HepG2 (cell line): ENCODE measurements around the gene PLEKHN1. TPM values are rescaled to one million over a fixed set of nuclear protein-coding genes. Genes with fewer than 3 reads are reported as not detected.
A peak's percentile ranks its signal among the peaks of the same experiment; 100 is the strongest.

Source experiments
- ARNT2 ChIP-seq: sonication (generic); formaldehyde crosslinking; IDR thresholded peaks from 2 replicates; pipeline ENCODE4 v1.8.0; 2022; ENCODE audit warnings: mild to moderate bottlenecking, low read depth, missing genetic modification reagents, moderate library complexity
- ATRX ChIP-seq: sonication (generic); formaldehyde crosslinking; IDR thresholded peaks from 2 replicates; pipeline ENCODE4 v1.4.0; 2020; ENCODE audit warnings: missing genetic modification reagents, borderline replicate concordance
- CBX5 ChIP-seq: sonication (generic); formaldehyde crosslinking; IDR thresholded peaks from 2 replicates; pipeline ENCODE4 v1.4.0; 2020; ENCODE audit warnings: missing genetic modification reagents, borderline replicate concordance
- DZIP1 ChIP-seq: sonication (generic); formaldehyde crosslinking; IDR thresholded peaks from 2 replicates; pipeline ENCODE4 v1.5.0; 2020; ENCODE audit warnings: mild to moderate bottlenecking, missing genetic modification reagents
- HNF4G ChIP-seq, 2 experiments: sonication (generic) in 1 of 2; formaldehyde crosslinking in 1 of 2; IDR thresholded peaks; 2 replicates each; pipeline versions ENCODE4 v1.4.0 to v1.6.1; 2011 to 2020; ENCODE audit warnings: borderline replicate concordance in 2 of 2, low read depth in 2 of 2, mild to moderate bottlenecking in 2 of 2, low read length in 1 of 2, missing genetic modification reagents in 1 of 2, moderate library complexity in 1 of 2
- JUND ChIP-seq: sonication (generic); formaldehyde crosslinking; IDR thresholded peaks from 2 replicates; pipeline ENCODE4 v1.8.0; 2022; ENCODE audit warnings: mild to moderate bottlenecking, missing genetic modification reagents
- KDM3A ChIP-seq: IDR thresholded peaks from 2 replicates; pipeline ENCODE4 v1.6.1; 2018; ENCODE audit warnings: low read depth, missing compliant biosample characterization
- MZF1 ChIP-seq: sonication (generic); formaldehyde crosslinking; IDR thresholded peaks from 2 replicates; pipeline ENCODE4 v1.8.1; 2023; ENCODE audit warnings: mild to moderate bottlenecking, missing genetic modification reagents, borderline replicate concordance
- NR2C2 ChIP-seq: sonication (generic); formaldehyde crosslinking; IDR thresholded peaks from 2 replicates; pipeline ENCODE4 v1.4.0; 2020; ENCODE audit warnings: missing genetic modification reagents, mild to moderate bottlenecking, moderate library complexity, borderline replicate concordance
- PCBP1 ChIP-seq: fragments of 200-400 bp; formaldehyde crosslinking; IDR thresholded peaks from 2 replicates; pipeline ENCODE4 v1.6.1; 2017; ENCODE audit warnings: mild to moderate bottlenecking, low read depth, low read length, borderline replicate concordance
- SMAD1 ChIP-seq: sonication (generic); formaldehyde crosslinking; IDR thresholded peaks from 2 replicates; pipeline ENCODE4 v1.4.0; 2020; ENCODE audit warnings: missing genetic modification reagents, low read depth, mild to moderate bottlenecking, borderline replicate concordance
- SNAPC5 ChIP-seq: sonication (generic); formaldehyde crosslinking; IDR thresholded peaks from 2 replicates; pipeline ENCODE4 v1.8.1; 2023; ENCODE audit warnings: mild to moderate bottlenecking, missing genetic modification reagents, borderline replicate concordance
- TMF1 ChIP-seq: sonication (generic); formaldehyde crosslinking; IDR thresholded peaks from 2 replicates; pipeline ENCODE4 v1.8.1; 2022; ENCODE audit warnings: low read depth, missing genetic modification reagents
- XRCC5 ChIP-seq: fragments of 200-400 bp; formaldehyde crosslinking; optimal IDR thresholded peaks from 2 replicates; pipeline ENCODE3; 2017; ENCODE audit warnings: mild to moderate bottlenecking, low read length
- ZNF335 ChIP-seq: sonication (generic); formaldehyde crosslinking; IDR thresholded peaks from 2 replicates; pipeline ENCODE4 v1.4.0; 2020; ENCODE audit warnings: missing genetic modification reagents
- ZNF550 ChIP-seq: sonication (generic); formaldehyde crosslinking; IDR thresholded peaks from 2 replicates; pipeline ENCODE4 v1.4.0; 2020; ENCODE audit warnings: mild to moderate bottlenecking, missing genetic modification reagents, borderline replicate concordance
- ZNF574 ChIP-seq: sonication (generic); formaldehyde crosslinking; IDR thresholded peaks from 2 replicates; pipeline ENCODE4 v1.4.0; 2020; ENCODE audit warnings: missing genetic modification reagents
- ZNF605 ChIP-seq: sonication (generic); formaldehyde crosslinking; IDR thresholded peaks from 2 replicates; pipeline ENCODE4 v1.8.0; 2022; ENCODE audit warnings: mild to moderate bottlenecking, missing genetic modification reagents
- ZNF878 ChIP-seq: sonication (generic); formaldehyde crosslinking; IDR thresholded peaks from 2 replicates; pipeline ENCODE4 v1.8.1; 2023; ENCODE audit warnings: mild to moderate bottlenecking, missing genetic modification reagents, moderate library complexity
- ZNF891 ChIP-seq: sonication (generic); formaldehyde crosslinking; IDR thresholded peaks from 2 replicates; pipeline ENCODE4 v1.5.0; 2020; ENCODE audit warnings: mild to moderate bottlenecking, missing genetic modification reagents
- polyA plus RNA-seq, 8 experiments: library from polyadenylated mRNA; depleted of rRNA in 3 of 8; stranded (reverse) in 7 of 8; unstranded in 1 of 8; fragments of >200 nt; fragmentation: Illumina TruSeq in 4 of 8; extraction: Trizol in 4 of 8; gene quantifications; 2 replicates each; pipeline versions ENCODE4 v1.2.1 to v1.2.3, GENCODE V29; 2011 to 2016; ENCODE audit warnings: low read depth in 4 of 8, missing spikeins in 1 of 8, mixed read lengths in 1 of 8; ENCODE audit not compliant: insufficient read depth in 1 of 8
- total RNA-seq, 5 experiments: library from RNA; depleted of rRNA; stranded (reverse); fragments of >200 nt; fragmentation: Illumina TruSeq; extraction: Trizol; gene quantifications; 2 replicates each; pipeline ENCODE4 v1.2.3, GENCODE V29; 2016; ENCODE audit warnings: low read depth in 1 of 5
- TF ChIP-seq, protein P1 (sequence below): sonication (generic); formaldehyde crosslinking; IDR thresholded peaks from 2 replicates; pipeline ENCODE4 v1.8.0; 2023; ENCODE audit warnings: mild to moderate bottlenecking, missing genetic modification reagents

Gene PLEKHN1
- total and polyA plus RNA-seq, 2 of the 13 experiments (the other 11 are each of a cell fraction or from before 2014, with no cell fraction given), result 0.42 to 0.58 TPM

GRCh38 chr1:1004780-1005697, 38.8 kb downstream of the PLEKHN1 start (continued):
- TF ChIP-seq DZIP1 (CRISPR knock-in tag), result 0 out of 2 replicates have a peak, but pooled peaks have one; percentile 44
- 0 out of 2 replicates have a peak, but pooled peaks have one; percentile 58 for TF ChIP-seq ARNT2
- no peak for TF ChIP-seq SNAPC5 (CRISPR knock-in tag)
- TF ChIP-seq SMAD1, result peak; percentile 89
- TF ChIP-seq MZF1 (CRISPR knock-in tag), result no peak
- no peak for TF ChIP-seq ATRX
- TF ChIP-seq ZNF878 (CRISPR knock-in tag), result no peak
- TF ChIP-seq ZNF574, result peak; percentile 49
- TF ChIP-seq XRCC5, result no peak
- peak; percentile 70; the same call in 1 of the 2 replicates for TF ChIP-seq ZNF605 (CRISPR knock-in tag)
- no peak for TF ChIP-seq HNF4G (IDR thresholded peaks at IDR 0.05; ENCODE audit: borderline replicate concordance, low read depth, low read length)
- peak; percentile 25; the same call in 1 of the 2 replicates for TF ChIP-seq HNF4G (CRISPR knock-in tag; IDR thresholded peaks at IDR 0.05; ENCODE audit: borderline replicate concordance, low read depth)
- peak; percentile 56; the same call in 1 of the 2 replicates for TF ChIP-seq CBX5 (CRISPR knock-in tag)
- TF ChIP-seq JUND, result 0 out of 2 replicates have a peak, but pooled peaks have one; percentile 18
- 0 out of 2 replicates have a peak, but pooled peaks have one; percentile 33 for TF ChIP-seq NR2C2
- TF ChIP-seq ZNF891 (CRISPR knock-in tag), result peak; percentile 90
- TF ChIP-seq, protein P1, sequence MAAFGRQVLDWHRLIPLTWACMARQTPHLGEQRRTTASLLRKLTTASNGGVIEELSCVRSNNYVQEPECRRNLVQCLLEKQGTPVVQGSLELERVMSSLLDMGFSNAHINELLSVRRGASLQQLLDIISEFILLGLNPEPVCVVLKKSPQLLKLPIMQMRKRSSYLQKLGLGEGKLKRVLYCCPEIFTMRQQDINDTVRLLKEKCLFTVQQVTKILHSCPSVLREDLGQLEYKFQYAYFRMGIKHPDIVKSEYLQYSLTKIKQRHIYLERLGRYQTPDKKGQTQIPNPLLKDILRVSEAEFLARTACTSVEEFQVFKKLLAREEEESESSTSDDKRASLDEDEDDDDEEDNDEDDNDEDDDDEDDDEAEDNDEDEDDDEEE (CRISPR knock-in tag), result 0 out of 2 replicates have a peak, but pooled peaks have one; percentile 5
- TF ChIP-seq PCBP1, result 0 out of 2 replicates have a peak, but pooled peaks have one; percentile 36
- TF ChIP-seq TMF1, result no peak
- TF ChIP-seq KDM3A (CRISPR knock-in tag), result 0 out of 2 replicates have a peak, but pooled peaks have one; percentile 43
- TF ChIP-seq ZNF550, result no peak
- TF ChIP-seq ZNF335 (CRISPR knock-in tag), result no peak; the same call in 1 of the 2 replicates
